ENCODE measurements around the gene GLI3. TPM values are rescaled to one million over a fixed set of nuclear protein-coding genes. Genes with fewer than 3 reads are reported as not detected.

Gene GLI3
- total and polyA plus RNA-seq, 10 donors = 0.17 to 9.2 (median 1.8) TPM

DNA sequence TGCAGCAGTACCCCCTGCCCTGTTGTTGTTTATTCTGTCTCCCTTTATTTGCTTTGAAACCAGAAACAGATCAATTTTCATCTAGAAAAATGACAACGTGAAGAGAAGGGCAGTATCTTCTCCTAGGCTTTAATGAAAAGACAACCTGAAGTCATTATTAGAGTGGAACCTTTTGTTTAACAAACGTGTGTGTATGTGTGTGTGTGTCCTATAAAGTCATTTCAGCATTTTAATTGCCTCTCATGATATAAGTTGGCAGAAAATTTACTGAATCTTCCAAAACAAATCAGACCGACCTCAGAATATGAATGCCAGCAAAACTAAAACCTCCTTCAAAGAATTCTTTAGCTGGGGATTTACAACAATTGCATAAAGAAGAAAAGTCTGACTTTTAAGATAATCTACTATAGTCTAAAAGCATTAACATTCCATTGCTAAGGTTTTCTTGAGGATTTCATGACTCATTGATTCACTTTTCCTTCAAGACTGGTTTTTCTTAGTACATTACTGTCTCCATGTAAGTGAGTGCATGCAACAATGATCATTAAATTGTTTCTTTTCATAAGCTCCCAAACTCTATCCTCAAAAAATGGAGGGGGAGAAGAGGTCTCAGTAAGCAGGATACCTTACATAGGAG is 3.2 kb downstream of the GLI3 start:
- Histone ChIP-seq H3K9me3 (no peaks in the 10 kb centered on the region), H3K27me3 (replicated peaks in 1 of 7) (peaks cover 0 to 85% (median 22%) of the 10 kb centered on the region in 7 donors), H3K27ac (no peak overlapping the region), H3K4me1 (peaks cover 0 to 30% (median 13%) of the 10 kb centered on the region in 6 donors), H3K4me3 (no peak overlapping the region), H3K36me3 (no peaks in the 10 kb centered on the region)
- TF ChIP-seq, protein P1, sequence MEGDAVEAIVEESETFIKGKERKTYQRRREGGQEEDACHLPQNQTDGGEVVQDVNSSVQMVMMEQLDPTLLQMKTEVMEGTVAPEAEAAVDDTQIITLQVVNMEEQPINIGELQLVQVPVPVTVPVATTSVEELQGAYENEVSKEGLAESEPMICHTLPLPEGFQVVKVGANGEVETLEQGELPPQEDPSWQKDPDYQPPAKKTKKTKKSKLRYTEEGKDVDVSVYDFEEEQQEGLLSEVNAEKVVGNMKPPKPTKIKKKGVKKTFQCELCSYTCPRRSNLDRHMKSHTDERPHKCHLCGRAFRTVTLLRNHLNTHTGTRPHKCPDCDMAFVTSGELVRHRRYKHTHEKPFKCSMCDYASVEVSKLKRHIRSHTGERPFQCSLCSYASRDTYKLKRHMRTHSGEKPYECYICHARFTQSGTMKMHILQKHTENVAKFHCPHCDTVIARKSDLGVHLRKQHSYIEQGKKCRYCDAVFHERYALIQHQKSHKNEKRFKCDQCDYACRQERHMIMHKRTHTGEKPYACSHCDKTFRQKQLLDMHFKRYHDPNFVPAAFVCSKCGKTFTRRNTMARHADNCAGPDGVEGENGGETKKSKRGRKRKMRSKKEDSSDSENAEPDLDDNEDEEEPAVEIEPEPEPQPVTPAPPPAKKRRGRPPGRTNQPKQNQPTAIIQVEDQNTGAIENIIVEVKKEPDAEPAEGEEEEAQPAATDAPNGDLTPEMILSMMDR (IDR thresholded peaks at IDR 0.05 in 8 of 11, conservative IDR thresholded peaks at IDR 0.05 in 3 of 11) = no peak
- TF ChIP-seq POLR2A (IDR thresholded peaks at IDR 0.05) (no peak), POLR2AphosphoS5 (IDR thresholded peaks at IDR 0.05) (no peak)
- no peak for DNase-seq
- WGBS, 5 donors = 55 to 74% (median 63%) methylated on average over 3 of the region's 3 CpGs
- intact Hi-C loops (cut with DNase I; ENCODE audit: low total_unique reads) = no loop called here

DNA sequence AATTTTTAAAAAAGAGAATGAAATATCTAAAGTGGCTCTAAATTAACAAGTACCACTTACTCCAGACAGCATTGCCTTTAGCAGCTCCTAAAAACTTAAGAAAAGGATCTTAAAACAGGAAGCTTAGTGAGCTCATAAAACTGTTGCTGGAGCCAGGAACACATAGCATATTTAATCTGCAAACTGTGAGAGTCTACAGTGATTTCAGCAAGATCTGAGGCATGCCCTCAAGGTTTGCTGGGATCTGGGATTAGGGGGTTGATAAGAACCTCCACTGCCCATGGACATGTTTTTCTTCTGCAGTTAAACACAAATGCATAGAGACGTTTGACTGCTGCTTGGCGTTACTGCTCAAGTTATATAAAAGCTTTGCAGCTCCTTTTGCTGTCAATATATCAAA is 3.8 kb downstream of the GLI3 start:
- no peaks in the 10 kb centered on the region for H3K36me3 ChIP-seq
- peaks cover 0 to 85% (median 25%) of the 10 kb centered on the region in 7 donors for H3K27me3 ChIP-seq (replicated peaks in 1 of 7)
- DNase-seq = no peak
- no peaks in the 10 kb centered on the region for H3K9me3 ChIP-seq
- H3K27ac ChIP-seq = no peak overlapping the region
- H3K4me1 ChIP-seq = peaks cover 0 to 31% (median 14%) of the 10 kb centered on the region in 6 donors
- H3K4me3 ChIP-seq = no peak overlapping the region
- intact Hi-C loops (cut with DNase I; ENCODE audit: low total_unique reads) = no loop called here
- TF ChIP-seq POLR2AphosphoS5 (IDR thresholded peaks at IDR 0.05) = no peak
- TF ChIP-seq POLR2A (IDR thresholded peaks at IDR 0.05) = no peak
- TF ChIP-seq, protein P1 (IDR thresholded peaks at IDR 0.05 in 8 of 11, conservative IDR thresholded peaks at IDR 0.05 in 3 of 11) = no peak
- 69 to 73% (median 72%) methylated on average over 2 of the region's 2 CpGs for WGBS, 5 donors

DNA sequence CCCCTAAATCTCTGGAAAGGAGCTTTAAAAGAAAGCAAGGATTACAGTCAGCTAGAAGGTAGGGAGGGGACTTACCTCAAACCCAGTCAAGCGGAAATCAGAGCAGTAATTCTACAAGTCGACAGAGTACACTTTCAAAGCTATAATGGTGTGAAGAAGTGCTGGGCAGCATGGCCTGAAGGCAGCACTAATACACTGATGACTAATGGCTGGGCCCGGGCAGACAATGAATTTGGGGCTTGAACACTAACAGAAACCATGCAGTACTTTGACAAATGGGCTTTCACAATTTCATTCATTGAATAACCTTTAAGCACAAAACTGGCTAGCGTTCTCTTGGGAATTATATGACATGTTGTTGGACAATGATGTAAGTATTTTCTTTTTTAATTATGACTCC is 4.7 kb downstream of the GLI3 start:
- intact Hi-C loops (cut with DNase I; ENCODE audit: low total_unique reads) = no loop called here
- H3K36me3 ChIP-seq = no peaks in the 10 kb centered on the region
- H3K4me1 ChIP-seq = peaks cover 0 to 33% (median 17%) of the 10 kb centered on the region in 6 donors
- no peak for DNase-seq
- no peaks in the 10 kb centered on the region for H3K9me3 ChIP-seq
- no peak overlapping the region for H3K4me3 ChIP-seq
- H3K27ac ChIP-seq = no peak overlapping the region
- WGBS, 5 donors = 70 to 77% (median 75%) methylated on average over 4 of the region's 4 CpGs
- TF ChIP-seq POLR2AphosphoS5 (IDR thresholded peaks at IDR 0.05) (no peak), POLR2A (IDR thresholded peaks at IDR 0.05) (no peak)
- TF ChIP-seq, protein P1 (IDR thresholded peaks at IDR 0.05 in 8 of 11, conservative IDR thresholded peaks at IDR 0.05 in 3 of 11) = no peak
- H3K27me3 ChIP-seq (replicated peaks in 1 of 7) = peaks cover 0 to 85% (median 29%) of the 10 kb centered on the region in 7 donors

GRCh38 chr7:42231043-42231787 is 5.8 kb downstream of the GLI3 start:
- Histone ChIP-seq H3K4me1 (peaks cover 0 to 24% (median 10%) of the 10 kb centered on the region in 6 donors), H3K27me3 (replicated peaks in 1 of 7) (peaks cover 0 to 82% (median 29%) of the 10 kb centered on the region in 7 donors), H3K9me3 (no peaks in the 10 kb centered on the region), H3K4me3 (no peak overlapping the region), H3K27ac (no peak overlapping the region), H3K36me3 (no peaks in the 10 kb centered on the region)
- 52 to 89% (median 78%) methylated on average over 1 of the region's 1 CpG for WGBS, 5 donors
- intact Hi-C loops (cut with DNase I; ENCODE audit: low total_unique reads) = no loop called here
- DNase-seq = no peak
- TF ChIP-seq POLR2AphosphoS5 (IDR thresholded peaks at IDR 0.05) (no peak), POLR2A (IDR thresholded peaks at IDR 0.05) (no peak)
- TF ChIP-seq, protein P1 (IDR thresholded peaks at IDR 0.05 in 8 of 11, conservative IDR thresholded peaks at IDR 0.05 in 3 of 11) = no peak

Data from spleen (tissue), 11 donors.